ENCODE data around the gene PLCXD3.
"Not testable (repeated sequence)": the region's sequence is repeated elsewhere in the genome, so short reads cannot be mapped to it uniquely, and the experiment has no call there.

PLCXD3 gene

DNA sequence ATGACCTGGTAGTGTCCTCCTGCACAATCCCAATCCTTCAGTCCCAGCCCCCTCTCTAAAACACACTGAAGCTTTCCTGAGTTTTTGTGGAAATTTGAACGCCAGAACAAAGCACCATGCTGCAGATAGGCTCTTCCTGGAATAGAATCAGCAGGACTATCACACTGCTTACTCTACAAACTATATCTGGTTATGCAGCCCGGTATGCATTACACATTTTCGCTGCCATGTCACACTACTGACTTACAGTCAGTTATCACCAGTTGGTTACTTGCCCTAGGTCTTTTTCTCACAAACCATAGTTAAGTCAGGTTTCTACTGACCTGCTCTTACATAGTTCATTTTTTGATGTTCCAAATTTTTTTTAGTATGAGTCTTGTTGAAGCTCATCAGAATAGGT lies 24.9 kb downstream of the PLCXD3 start:
- DNase-seq = no peak

DNA sequence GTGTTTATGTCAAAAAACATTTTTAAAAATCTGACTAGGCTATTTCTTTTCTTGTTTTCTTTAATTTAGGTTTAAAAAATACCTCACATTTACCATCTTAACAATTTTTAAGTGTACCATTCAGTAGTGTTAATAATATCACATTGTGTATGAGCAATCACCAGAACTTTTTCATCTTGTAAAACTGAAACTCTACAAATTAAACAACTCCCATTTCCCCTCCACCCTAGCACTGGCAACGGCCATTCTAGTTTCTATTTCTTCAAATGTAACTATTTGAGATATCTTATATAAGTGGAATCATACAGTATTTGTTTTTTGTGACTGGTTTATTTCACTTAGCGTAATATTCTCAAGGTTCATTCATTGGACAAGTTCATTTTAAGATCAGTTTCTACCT lies 27.7 kb downstream of the PLCXD3 start:
- DNase-seq = no peak

DNA sequence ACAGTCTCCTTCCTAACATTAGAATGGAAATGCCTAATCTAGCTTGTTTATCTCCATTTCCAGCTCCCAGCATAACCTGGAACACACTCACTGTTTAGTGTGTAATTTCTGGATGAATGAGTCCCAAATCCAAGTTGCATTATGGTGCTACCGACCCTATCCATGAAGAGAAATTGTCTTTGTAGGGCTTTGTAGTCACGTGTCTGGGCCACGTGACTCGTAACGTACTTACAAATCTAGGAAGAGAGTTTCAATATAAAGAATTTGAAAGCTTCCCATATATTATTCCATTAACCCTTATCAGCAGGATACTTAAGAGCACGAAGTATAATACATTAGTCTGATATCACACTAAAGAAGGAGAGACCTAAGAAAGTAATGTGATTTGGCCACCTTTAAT lies 28.2 kb downstream of the PLCXD3 start:
- no peak for DNase-seq

DNA sequence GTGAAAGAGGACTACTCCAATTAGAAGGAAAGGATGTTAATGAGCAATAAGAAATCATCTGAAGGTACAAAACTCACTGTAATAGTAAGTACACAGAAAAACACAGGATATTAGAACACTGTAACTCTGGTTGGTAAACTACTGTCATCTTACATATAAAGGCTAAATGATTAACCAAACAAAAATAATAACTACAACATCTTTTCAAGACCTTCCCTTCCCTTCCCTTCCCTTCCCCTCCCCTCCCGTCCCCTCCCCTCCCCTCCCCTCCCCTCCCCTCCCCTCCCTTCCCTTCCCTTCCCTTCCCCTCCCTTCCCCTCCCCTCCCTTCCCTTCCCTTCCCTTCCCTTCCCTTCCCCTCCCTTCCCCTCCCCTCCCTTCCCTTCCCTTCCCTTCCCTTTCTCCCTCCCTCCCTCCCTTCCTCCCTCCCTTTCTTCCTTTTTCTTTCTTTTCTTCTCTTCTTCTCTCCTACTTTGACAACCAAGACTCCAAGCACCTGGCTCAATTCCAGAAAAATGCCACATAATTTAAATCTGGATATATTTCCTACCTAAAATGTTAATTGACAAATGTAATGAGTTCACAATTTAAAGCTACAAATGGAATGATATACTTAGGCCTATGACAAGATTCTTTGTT lies 38.7 kb downstream of the PLCXD3 start:
- not testable (repeated sequence) for DNase-seq

DNA sequence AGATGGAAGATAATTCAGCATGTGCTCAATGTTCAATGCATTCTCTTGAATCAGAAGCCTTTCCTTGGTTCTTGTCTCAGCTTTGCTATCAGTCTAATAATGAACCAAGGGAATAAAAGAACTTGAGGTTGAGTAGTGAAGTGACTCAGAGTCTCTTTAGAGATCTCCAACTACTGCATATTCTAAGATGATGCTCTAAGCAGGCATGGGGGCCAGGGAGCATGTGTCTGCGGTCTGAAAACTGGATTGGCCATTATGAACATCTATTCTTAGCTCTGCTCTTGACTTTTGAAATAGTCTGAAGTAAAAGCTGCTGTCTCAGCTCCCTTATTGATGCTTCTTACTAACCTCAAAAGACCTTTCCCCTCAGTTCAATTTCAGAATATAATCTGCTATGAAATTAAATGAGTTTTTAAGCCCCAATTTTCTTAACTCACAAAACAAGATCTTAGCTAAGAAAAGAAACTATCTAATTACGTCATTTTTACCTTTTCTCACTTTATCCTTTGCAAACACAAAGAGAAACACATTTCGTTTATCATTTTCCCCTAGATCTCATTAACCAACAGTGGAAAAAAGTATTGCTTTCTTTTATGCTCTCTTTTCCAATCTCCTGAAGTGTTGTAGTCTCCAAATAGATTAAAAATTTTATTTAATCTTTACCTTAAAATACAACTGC lies 44.8 kb downstream of the PLCXD3 start:
- DNase-seq = no peak

DNA sequence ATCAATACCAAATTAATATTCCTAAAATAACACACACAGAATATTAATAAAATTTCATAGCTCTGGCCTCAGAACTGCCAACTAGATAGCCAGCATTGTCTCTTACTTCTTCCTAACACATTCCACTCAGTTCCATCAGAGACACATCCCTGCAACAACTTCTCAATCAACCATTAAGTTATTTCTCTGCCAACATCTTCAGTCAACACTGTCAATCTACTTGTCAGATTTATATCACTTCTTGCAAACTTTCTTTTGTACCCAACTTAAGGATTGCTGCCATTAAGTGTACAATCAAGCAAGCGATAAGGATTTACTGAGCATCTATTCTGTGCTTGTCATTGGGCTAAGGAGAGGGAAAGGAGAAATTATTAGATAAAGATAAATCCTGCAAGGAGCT lies 50.8 kb downstream of the PLCXD3 start:
- DNase-seq = no peak

DNA sequence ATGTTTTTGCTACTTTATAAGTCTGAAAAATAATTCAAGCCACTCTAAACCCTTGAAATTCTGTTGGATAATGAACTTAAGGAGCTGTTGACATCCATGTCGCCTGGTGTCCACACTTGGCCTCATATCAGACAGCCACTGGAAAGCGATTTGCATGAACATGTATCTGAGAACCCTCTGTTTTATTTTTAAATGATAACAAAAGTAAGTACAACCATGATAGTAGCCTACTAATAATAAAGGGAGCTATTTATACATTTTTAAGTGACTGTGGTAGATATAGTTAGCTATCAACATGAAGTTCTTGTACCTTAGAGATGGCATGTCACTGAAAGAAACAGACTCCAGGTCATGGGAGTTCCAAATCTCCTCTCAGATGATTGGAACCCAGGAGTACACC lies 53.3 kb downstream of the PLCXD3 start:
- DNase-seq = no peak

DNA sequence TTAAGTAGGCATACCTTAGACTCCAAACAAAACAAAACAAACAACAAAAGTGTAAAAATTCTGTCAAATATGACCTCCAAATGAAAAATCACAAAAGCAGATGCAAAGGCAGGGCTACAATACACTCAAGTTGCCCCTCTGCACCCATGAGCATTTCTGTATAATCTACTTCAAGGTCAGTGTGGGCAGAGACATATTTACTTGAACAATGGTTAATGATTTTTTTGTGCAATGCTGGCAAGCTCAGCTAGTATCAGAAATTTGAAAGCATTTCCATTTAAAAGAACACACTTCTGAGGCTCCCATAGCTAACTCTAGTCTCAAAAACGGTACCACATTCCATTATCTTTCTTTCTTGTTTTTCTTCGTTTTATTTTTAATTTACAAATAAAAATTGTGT lies 57.9 kb downstream of the PLCXD3 start:
- no peak for DNase-seq

DNA sequence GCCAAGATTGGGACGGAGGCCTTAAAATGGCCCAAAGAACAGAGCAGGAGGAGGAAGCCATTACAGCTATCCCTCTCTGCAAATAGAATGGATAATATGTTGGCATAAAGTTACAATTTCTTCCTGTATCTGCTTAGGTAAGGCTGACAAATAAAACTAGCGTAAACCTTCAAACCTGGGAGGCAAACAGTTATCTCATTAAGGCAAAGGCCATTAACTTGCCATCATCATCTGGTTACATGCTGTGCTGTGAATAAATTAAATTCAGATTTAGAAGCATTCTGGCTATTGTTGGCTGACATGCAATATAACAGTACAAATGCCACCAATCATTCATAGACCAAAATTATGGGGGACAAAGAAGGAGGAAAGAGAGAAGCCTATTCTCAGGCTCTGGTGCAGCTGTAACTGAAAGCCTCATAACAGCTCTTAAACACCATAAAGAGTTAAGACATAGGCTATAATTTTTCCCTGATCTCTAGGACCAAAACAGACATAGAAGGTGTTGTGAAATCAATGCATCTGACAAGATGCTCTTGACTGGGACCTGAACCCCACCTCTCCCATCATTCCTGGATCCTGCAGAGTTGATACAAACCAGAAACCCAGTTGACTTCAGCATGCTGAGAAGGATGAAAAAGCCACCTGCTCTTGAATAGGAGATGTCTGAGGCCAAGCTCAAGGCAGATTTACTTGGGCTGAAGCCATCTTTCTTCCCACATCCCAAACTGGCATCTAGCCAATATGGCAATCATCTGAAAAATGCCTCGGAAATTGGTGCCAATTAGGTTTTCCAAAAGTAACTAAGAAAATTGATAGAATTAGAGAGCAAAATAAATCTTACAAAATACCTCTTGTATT lies 62.5 kb downstream of the PLCXD3 start:
- no peak for DNase-seq

DNA sequence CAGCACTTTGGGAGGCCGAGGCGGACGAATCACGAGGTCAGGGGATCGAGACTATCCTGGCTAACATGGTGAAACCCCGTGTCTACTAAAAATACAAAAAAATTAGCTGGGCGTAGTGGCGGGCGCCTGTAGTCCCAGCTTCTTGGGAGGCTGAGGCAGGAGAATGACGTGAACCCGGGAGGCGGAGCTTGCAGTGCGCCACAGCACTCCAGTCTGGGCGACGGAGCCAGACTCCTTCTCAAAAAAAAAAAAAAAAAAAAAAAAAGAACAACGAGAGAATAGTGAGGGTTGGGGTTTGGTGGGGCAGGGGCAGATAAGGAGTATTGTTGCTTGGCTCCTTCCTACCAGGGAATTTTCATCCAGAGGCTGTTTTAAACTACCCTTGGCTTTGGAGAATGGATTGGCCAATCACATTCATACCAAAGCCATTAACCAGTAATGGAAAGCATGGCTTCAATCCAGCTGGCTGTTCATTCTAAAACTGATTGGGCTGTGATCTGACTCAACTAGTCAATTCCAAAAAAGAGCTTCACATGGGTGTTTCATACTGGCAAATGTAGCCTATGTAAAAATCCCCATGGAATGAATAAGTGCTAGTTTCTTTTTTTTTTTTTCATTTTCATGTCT lies 64.4 kb downstream of the PLCXD3 start:
- no peak for DNase-seq

DNA sequence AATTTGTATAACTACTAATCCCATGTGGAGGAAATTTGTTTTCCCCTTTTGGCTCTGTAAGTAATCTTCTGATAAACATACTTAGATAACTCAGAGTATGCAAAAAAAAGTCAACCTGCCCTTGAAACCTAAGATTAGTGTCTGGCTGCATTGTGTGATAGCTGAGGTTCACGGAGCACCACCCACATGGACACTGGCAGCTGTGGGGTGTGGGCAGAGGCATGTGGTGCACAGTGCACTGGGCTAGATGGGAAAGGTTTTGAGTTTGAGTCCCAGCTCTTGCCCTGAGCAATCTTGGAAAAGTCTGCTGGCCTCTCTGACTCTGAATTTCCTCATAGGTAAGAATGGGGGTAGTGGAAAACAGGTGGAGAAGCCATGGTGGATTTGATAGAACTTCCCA lies 75.1 kb downstream of the PLCXD3 start:
- no peak for DNase-seq

DNA sequence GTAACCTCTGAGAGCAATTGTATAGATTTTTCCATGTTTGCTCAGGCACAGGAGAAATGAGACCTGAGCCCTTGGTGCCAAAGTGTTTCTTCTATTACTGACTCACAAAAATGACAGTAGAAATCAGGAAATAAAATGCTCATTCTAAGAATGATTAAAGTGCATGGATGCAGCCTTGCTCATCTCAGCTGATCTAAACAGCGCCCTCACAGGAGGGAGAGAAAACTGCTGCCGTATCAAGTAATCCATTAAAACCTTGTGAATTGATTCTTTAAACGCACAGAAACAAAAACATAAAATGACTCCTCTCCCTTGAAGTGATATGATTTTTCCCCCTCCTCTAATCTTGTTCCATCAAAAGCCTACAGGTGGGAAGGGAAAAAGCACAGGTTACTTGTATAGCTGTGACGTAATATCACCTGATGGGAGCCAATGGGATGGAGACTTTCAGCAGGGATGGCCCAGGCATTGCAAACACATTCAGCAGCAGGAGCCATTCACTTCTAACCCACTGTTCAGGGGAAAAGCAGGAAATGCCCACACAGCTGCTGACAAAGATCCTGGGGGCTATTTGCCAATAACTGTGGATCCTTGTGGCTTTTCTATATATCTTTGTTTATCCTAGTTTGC lies 76.7 kb downstream of the PLCXD3 start:
- no peak for DNase-seq

DNA sequence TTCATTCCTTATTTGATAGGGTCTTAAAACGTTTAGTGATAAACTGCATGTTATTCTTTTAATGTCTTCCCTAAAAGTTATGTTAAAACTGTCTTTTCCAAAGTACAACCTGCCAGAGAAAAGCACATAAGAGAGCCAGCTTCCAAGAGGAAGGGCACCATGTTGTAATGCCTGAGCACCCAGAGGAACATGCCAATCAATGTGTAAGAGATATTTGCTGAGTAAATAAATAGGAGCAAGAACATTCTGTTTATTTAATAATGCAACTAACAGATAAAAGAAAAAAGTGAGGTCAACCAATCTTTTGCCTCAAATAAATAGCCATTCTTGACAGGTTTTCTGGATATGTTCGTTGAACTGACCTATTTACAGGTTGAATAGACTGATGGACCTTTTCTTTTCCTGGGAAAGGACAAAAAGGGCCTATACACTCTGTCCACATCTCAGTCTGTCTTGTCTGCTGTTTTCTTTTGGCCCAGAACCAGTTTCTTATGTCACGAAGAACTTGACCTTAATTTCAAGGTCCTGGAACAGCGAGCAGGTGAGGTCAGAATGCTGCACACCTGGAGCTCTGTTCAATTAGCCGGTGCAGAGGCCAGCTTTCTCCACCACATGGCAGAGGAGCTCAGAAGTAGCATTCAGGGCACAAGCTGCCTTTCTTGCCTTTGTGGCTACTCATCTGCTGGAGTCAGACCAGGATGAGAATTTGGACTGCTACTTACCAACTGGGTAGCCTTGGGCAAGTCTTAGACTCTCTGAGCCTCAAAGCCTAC lies 77.7 kb downstream of the PLCXD3 start:
- no peak for DNase-seq

DNA sequence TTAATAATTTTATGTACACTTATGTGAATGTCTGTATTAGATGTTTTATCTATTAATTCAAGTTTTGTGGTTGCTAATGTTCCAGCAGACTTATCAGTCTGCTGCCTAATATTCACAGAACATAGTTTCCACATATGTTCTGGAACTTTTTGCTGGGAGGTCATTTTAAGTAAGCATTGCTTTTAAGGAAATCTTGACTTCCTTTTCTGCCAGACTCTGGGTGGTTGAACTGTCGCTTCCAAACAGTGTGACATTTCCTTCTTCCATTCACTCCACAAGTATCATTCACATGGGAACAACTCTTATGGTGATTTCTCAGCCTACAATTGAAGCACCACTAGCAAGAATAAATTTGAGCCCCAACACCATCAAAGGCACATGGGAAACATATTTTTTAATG lies 82.9 kb downstream of the PLCXD3 start:
- no peak for DNase-seq

DNA sequence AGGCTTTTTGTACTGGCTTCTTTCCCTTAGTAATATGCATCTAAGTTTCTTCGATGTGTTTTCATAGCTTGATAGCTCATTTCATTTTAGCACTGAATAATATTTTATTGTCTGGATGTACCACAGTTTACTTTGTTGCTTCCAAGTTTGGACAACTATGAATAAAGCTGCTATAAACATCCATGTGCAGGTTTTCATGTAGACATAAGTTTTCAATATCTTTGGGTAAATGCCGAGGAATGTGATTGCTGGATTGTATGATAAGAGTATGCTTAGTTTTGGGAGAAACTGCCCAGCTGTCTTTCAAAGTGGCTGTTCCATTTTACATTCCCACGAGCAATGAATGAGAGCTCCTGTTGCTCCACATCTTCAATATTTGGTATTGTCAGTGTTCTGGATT lies 84.7 kb downstream of the PLCXD3 start:
- DNase-seq = no peak

DNA sequence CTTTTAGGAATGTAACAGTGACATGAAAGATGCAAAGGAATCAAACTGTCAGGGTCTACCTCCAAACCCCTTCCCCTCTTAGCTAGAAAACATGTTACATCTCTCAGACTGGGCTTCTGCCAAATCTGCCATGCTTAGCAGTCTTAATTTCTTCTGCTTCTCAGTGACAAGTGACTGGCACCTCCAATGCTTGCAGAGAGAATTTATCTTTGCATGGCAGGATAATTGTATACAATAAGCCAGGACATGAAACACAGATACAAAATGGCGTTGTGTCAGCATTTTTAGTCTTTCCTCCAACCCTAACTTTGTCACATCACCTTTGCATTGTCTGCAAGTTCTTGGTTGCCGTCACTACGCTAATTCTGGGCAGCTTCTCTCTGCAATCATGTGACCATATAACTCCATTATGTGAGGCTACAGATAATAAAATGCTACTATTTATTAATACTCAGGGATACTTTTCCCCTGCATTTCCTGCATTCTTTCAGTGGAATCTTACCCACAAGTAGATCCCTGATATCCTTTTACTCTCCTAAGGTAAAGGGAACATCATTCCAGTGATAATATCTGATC lies 89.8 kb downstream of the PLCXD3 start:
- no peak for DNase-seq

DNA sequence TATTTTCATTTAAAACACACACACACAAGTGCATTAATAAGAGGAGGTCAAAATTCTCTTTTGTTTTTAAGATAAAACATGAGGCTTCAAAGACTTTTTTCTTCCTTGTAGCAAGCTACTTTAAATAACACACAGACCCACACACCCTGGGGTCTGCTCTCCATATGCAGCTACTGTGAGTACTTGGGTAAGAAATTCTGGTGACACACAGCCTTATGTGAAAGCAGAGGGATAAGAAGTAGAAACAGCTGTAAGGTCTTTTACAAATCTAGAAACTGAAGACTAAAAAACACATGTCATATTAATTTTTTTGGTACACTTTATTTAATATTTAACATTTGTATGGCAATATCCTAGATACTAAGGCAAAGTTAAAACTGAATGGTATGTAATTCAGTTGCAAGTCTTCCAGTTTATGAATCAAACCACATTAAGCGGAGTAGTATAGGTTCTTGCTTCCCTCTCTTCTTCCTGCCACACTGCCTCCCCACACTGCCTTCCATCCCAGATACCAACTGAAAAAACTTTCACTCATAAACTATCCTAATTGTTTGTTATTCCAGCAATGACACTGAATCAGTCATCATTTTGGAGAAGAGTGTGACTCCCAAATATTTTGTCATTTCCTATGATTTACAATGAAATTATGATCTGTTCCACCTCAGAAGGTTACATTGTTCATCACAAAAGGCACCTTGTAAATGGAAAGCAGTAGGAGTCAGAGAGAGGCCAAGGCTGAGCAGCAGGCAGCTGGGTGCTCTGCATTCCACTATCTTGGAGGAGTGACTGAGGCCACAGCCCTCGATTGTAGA lies 92.0 kb downstream of the PLCXD3 start:
- no peak for DNase-seq

DNA sequence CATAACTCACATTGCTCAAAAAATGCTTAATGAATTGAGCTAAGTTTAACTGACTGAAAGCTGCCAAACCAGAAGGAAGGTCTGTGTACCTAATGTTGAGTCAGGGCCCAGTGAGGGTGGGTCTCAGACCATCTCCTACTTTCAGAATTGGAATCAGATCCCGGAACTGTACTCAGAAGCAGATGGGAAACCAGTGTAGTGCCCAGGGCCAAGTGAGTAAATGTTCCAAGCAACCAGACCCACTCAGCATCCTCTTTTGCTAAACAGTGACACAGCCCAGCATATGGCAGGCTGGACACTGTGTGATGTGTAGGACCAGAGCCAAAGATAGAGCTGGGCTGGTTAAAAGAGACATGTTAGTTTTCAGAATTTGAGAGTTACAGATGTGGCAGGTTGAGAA lies 94.1 kb downstream of the PLCXD3 start:
- no peak for DNase-seq

DNA sequence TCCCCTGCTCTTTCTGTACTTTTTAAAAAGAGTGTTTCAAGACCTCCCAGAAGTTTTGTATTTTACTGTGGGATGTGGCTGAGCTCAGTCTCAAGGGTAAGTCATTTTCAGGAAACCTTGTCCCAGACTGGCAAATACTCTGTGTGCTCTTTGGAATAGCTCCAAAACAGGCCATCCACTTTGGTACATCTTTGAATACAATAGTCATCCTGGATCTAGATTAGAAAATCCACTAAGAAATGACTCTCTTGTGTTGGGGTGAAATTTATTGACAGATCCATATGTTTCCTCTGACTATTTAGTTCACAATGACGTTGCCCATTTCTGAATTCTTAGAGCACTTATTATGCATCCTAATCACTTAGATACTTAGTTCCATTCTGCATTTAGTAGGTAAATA lies 95.2 kb downstream of the PLCXD3 start:
- no peak for DNase-seq

DNA sequence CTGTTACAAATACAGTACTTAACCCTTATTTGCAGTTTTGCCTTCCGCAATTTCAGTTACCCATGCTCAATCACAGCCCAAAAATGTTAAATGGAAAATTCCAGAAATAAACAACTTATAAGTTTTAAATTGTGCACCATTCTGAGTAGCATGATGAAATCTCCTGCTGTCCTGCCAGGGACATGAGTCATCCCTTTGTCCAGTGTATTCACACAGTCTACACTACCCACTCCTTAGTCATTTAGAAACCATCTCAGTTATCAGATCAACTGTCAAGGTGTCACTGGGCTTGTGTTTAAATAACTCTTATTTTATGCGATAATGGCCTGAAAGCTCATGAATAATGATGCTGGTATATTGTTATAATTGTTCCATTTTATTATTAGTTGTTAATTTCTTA lies 95.8 kb downstream of the PLCXD3 start:
- no peak for DNase-seq

DNA sequence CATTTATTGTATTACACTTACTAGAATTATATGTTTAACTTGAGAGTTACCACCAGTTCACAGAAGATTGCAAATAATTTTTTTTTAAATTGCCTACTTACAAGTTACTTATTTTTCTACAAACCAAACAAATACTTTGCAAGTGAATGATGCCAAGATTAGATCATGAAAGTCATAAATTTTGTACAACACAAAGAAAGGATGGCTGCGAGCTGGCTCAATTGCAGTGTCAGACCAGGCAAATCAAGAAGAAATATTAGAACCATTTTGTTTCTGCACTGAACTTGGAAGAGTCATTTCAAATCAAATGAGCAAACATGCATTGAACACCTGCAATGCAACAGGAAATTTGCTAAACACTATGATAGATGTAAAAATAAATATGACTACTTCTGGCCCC lies 97.3 kb downstream of the PLCXD3 start:
- DNase-seq = no peak

All from NCI-H2107 (cell line).